Testis (tissue), 3 donors: ENCODE data around the gene NR3C1. TPM values are rescaled to one million over a fixed set of nuclear protein-coding genes. Genes with fewer than 3 reads are reported as not detected.

Experiments used
- DNase-seq: peaks from one replicate; pipeline ENCODE4 v3.0.0-alpha.2; 2019
- H3K27ac ChIP-seq, 2 donors: fragments of 200-600 bp; sonication (generic); one replicate each; pipeline ENCODE4 v1.5.1; 2019
- H3K27me3 ChIP-seq: fragments of 200-600 bp; sonication (generic); one replicate; pipeline ENCODE4 v1.5.1; 2019
- H3K36me3 ChIP-seq: fragments of 200-600 bp; sonication (generic); one replicate; pipeline ENCODE4 v1.5.1; 2017; ENCODE audit warnings: low read depth; ENCODE audit errors: missing control alignments
- H3K4me1 ChIP-seq: fragments of 200-600 bp; sonication (generic); one replicate; pipeline ENCODE4 v1.5.1; 2019
- H3K4me3 ChIP-seq, 2 donors: fragments of 200-600 bp; sonication (generic); one replicate each; pipeline ENCODE4 v1.5.1; 2017 to 2019
- H3K9me3 ChIP-seq: fragments of 200-600 bp; sonication (generic); one replicate; pipeline ENCODE4 v1.5.1; 2017
- POLR2A ChIP-seq: fragments of 450-650 bp; IDR thresholded peaks from one replicate; pipeline ENCODE4 v1.6.1; 2017; ENCODE audit warnings: antibody characterized with exemption, mild to moderate bottlenecking, moderate library complexity
- WGBS, 2 donors: methylation state at CpG; one replicate each; pipeline ENCODE4 v1.1.5; 2018; 5-methylcytosine and 5-hydroxymethylcytosine counted together
- intact Hi-C: fragments of 100-400 bp; cut with DNase I; formaldehyde crosslinking; loops from one replicate; pipeline ENCODE4 v1.15.1; 2023; ENCODE audit warnings: low total_unique reads
- polyA plus RNA-seq: library from polyadenylated mRNA; stranded (reverse); fragments of 350-450 nt; fragmentation: Illumina TruSeq; extraction: RNeasy Lipid Tissue Mini Kit (QIAGEN cat#74804); gene quantifications from one replicate; pipeline ENCODE4 v1.2.3, GENCODE V29; 2014; ENCODE audit warnings: low read depth, low replicate concordance; ENCODE audit not compliant: insufficient read depth
- total RNA-seq, 2 donors: library from RNA; depleted of rRNA; stranded (reverse); fragments of >200 nt; gene quantifications; one replicate each; pipeline ENCODE4 v1.2.3, GENCODE V29; 2016
- TF ChIP-seq, protein P1 (sequence below), 3 experiments: fragments of 450-650 bp in 2 of 3; fragments of 200-600 bp in 1 of 3; sonication (generic) in 1 of 3; IDR thresholded peaks; one replicate each; pipeline ENCODE4 v1.5.1; 2016 to 2019; ENCODE audit warnings: antibody characterized with exemption in 3 of 3, mild to moderate bottlenecking in 2 of 3, moderate library complexity in 1 of 3

NR3C1 gene
- total and polyA plus RNA-seq, 3 donors from 2014 or later = 33.2 to 37.7 (median 34.3) TPM

- no peak for DNase-seq
- Histone ChIP-seq H3K27ac (no peak overlapping the region), H3K27me3 (no peaks in the 10 kb centered on the region), H3K36me3 (no peaks in the 10 kb centered on the region), H3K4me3 (no peak overlapping the region), H3K9me3 (no peaks in the 10 kb centered on the region), H3K4me1 (no peaks in the 10 kb centered on the region)
- intact Hi-C loops = no loop called here
- WGBS, 2 donors = 44 to 50% methylated on average over 7 of the region's 7 CpGs
- TF ChIP-seq, protein P1, sequence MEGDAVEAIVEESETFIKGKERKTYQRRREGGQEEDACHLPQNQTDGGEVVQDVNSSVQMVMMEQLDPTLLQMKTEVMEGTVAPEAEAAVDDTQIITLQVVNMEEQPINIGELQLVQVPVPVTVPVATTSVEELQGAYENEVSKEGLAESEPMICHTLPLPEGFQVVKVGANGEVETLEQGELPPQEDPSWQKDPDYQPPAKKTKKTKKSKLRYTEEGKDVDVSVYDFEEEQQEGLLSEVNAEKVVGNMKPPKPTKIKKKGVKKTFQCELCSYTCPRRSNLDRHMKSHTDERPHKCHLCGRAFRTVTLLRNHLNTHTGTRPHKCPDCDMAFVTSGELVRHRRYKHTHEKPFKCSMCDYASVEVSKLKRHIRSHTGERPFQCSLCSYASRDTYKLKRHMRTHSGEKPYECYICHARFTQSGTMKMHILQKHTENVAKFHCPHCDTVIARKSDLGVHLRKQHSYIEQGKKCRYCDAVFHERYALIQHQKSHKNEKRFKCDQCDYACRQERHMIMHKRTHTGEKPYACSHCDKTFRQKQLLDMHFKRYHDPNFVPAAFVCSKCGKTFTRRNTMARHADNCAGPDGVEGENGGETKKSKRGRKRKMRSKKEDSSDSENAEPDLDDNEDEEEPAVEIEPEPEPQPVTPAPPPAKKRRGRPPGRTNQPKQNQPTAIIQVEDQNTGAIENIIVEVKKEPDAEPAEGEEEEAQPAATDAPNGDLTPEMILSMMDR (IDR thresholded peaks at IDR 0.05) = no peak
- no peak for TF ChIP-seq POLR2A
These were observed 31.0 kb upstream of the NR3C1 start for GRCh38 chr5:143434261-143435209.

DNA sequence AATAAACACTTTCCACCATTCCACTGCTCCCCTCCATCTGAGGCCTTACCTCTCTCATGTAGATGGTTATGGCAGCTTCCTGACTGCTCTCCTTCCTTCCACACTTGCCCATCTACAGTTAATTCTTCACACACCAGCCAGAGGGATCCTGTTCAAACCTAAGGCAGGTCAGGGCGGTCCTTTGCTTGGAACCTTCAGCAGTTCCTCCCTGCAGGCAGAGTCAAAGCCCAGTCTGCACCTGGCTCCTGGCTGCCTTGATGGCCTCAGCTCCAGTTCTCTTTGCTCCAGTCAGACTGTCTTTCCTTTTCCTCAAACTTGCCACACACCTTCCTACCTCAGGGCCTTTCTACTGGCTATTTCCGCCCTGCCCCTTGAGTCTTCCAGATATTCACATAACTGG lies 30.2 kb upstream of the NR3C1 start:
- TF ChIP-seq, protein P1 (IDR thresholded peaks at IDR 0.05) = no peak
- TF ChIP-seq POLR2A = no peak
- Histone ChIP-seq H3K4me1 (no peaks in the 10 kb centered on the region), H3K4me3 (no peak overlapping the region), H3K27ac (no peak overlapping the region), H3K27me3 (no peaks in the 10 kb centered on the region), H3K36me3 (no peaks in the 10 kb centered on the region), H3K9me3 (no peaks in the 10 kb centered on the region)
- 87 to 97% methylated on average over 2 of the region's 2 CpGs for WGBS, 2 donors
- intact Hi-C loops = no loop called here
- no peak for DNase-seq

- DNase-seq = no peak
- Histone ChIP-seq H3K9me3 (no peaks in the 10 kb centered on the region), H3K4me3 (no peak overlapping the region), H3K4me1 (no peaks in the 10 kb centered on the region), H3K36me3 (no peaks in the 10 kb centered on the region), H3K27me3 (no peaks in the 10 kb centered on the region), H3K27ac (no peak overlapping the region)
- intact Hi-C loops = no loop called here
- TF ChIP-seq, protein P1 (IDR thresholded peaks at IDR 0.05) = no peak
- TF ChIP-seq POLR2A = no peak
- WGBS, 2 donors = 95% methylated on average over 7 of the region's 7 CpGs
These were observed 29.3 kb upstream of the NR3C1 start for GRCh38 chr5:143432658-143433239.

DNA sequence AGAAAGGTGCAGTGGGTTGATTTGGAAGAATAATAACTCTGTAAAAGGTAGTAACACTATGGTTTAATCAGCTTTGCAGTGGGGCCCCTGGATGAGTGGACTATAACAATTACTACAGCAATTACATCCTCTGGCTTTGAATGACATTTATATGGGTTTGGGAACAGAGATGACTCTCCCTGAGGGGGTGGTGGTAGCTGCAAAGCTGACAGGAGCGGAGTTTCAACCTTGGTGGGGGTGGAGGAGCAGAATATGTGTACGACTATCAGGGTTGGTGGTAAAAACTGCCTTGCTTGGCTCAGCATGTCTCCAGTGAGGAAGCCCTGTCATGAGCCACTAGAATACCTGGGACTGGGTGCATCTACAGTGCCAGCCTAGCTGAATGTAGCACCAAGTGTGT lies 28.3 kb upstream of the NR3C1 start:
- no peaks in the 10 kb centered on the region for H3K36me3 ChIP-seq
- intact Hi-C loops = no loop called here
- DNase-seq = no peak
- WGBS, 2 donors = 90 to 94% methylated on average over 2 of the region's 2 CpGs
- no peaks in the 10 kb centered on the region for H3K27me3 ChIP-seq
- H3K4me1 ChIP-seq = no peaks in the 10 kb centered on the region
- no peaks in the 10 kb centered on the region for H3K9me3 ChIP-seq
- H3K4me3 ChIP-seq = no peak overlapping the region
- TF ChIP-seq POLR2A = no peak
- no peak overlapping the region for H3K27ac ChIP-seq

DNA sequence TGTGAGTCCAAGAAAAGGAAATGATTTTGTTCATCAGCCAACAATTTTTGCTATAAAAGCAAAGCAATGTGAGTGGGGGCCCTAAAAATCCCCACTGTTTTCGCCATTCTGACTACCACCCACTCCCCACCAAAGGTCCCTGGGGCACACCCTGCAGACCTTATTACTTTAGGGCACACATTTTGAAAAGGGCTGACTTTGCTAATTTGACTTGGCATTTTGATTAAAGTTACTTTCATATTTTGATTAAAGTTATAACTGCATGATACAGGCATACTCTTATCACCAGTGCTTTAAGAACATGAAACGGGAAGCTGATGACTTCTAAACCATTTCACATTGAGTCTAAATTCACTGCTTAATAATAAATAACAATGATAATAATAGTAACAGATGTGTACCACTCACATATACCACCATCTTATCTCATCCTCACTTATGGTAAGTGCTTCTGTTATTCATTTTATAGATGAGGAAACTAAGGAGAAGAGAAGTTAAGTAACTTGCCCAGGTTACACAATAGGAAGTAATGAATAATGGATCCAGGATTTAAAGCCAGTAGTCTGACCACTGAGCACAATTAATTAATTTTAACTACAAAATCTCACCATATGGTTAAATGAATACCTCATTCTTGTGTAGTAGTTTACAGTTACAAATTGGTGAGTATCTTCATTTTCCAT lies 25.4 kb upstream of the NR3C1 start:
- Histone ChIP-seq H3K36me3 (no peaks in the 10 kb centered on the region), H3K27ac (no peak overlapping the region), H3K4me1 (no peaks in the 10 kb centered on the region), H3K27me3 (no peaks in the 10 kb centered on the region), H3K4me3 (no peak overlapping the region), H3K9me3 (no peaks in the 10 kb centered on the region)
- intact Hi-C loops = no loop called here
- DNase-seq = no peak
- WGBS, 2 donors = 82 to 90% methylated on average over 2 of the region's 2 CpGs
- TF ChIP-seq POLR2A = no peak
- TF ChIP-seq, protein P1 (IDR thresholded peaks at IDR 0.05) = no peak
